ENCODE results near the gene RTEL1. TPM values are rescaled to one million over a fixed set of nuclear protein-coding genes. Genes with fewer than 3 reads are reported as not detected.

RTEL1 gene
- total RNA-seq, 1 experiment from 2014 or later = 51.1 TPM

- DNase-seq = peak in 1 of 2 experiments; percentile 56
- no peaks in the 10 kb centered on the region for H3K9me3 Mint-ChIP-seq (ENCODE audit: unreplicated experiment)
- H3K27me3 Mint-ChIP-seq (ENCODE audit: insufficient read depth, unreplicated experiment) = peaks cover 4% of the 10 kb centered on the region
- ChIA-PET POLR2A (interaction anchor here (0.8 kb wide), 1 partner anchor 10 kb away, joined by 5 read pairs; no protein-coding TSS in a partner anchor), CTCF (interaction anchor here (0.6 to 1.8 kb wide), 3 partner anchors 10 to 175 kb away, joined by 3 to 9 read pairs (median 4); partner anchors contain the start of gene PTK6)
- peaks cover 5% of the 10 kb centered on the region; the same call in 1 of the 2 replicates for H3K4me1 ChIP-seq
- peaks cover 7% of the 10 kb centered on the region for H3K4me1 Mint-ChIP-seq (ENCODE audit: low read depth, unreplicated experiment)
- no peaks in the 10 kb centered on the region for H3K27me3 ChIP-seq (replicated peaks; ENCODE audit: control insufficient read depth, insufficient read depth, low read length)
- peaks cover 10% of the 10 kb centered on the region for H3K36me3 Mint-ChIP-seq (ENCODE audit: insufficient read depth, unreplicated experiment)
- TF ChIP-seq CTCF (IDR thresholded peaks at IDR 0.05; ENCODE audit: insufficient read depth in 1 of 2, low read depth in 1 of 2, low read length in 1 of 2, severe bottlenecking in 1 of 2, unreplicated experiment in 1 of 2) = no peak
- no TSS peak for BruUV-seq (replicated peaks)
- peak overlapping the region; percentile 87 for H3K4me3 ChIP-seq (ENCODE audit: low read depth, low read length)
- intact Hi-C loops (cut with micrococcal nuclease; ENCODE audit: unreplicated experiment) = no loop called here
- H3K36me3 ChIP-seq (ENCODE audit: control insufficient read depth, insufficient read depth, low read length) = no peaks in the 10 kb centered on the region
- H3K9me3 ChIP-seq = no peaks in the 10 kb centered on the region
- peak overlapping the region; percentile 7 for H3K27ac Mint-ChIP-seq (ENCODE audit: unreplicated experiment)
- H3K4me3 Mint-ChIP-seq (ENCODE audit: unreplicated experiment) = peak overlapping the region; percentile 86
Measured at GRCh38 chr20:63651942-63652191, 6.2 kb upstream of the RTEL1 start.

GRCh38 chr20:63652192-63652980 lies 5.7 kb upstream of the RTEL1 start:
- Histone ChIP-seq H3K36me3 (ENCODE audit: control insufficient read depth, insufficient read depth, low read length) (no peaks in the 10 kb centered on the region), H3K9me3 (no peaks in the 10 kb centered on the region), H3K27me3 (replicated peaks; ENCODE audit: control insufficient read depth, insufficient read depth, low read length) (no peaks in the 10 kb centered on the region), H3K4me3 (ENCODE audit: low read depth, low read length) (peak overlapping the region; percentile 87), H3K4me1 (peaks cover 5% of the 10 kb centered on the region; the same call in 1 of the 2 replicates)
- intact Hi-C loops (cut with micrococcal nuclease; ENCODE audit: unreplicated experiment) = no loop called here
- peak; percentile 71 to 75 for DNase-seq
- peak; percentile 15 to 30 for TF ChIP-seq CTCF (IDR thresholded peaks at IDR 0.05; ENCODE audit: insufficient read depth in 1 of 2, low read depth in 1 of 2, low read length in 1 of 2, severe bottlenecking in 1 of 2, unreplicated experiment in 1 of 2)
- ChIA-PET POLR2A (interaction anchor here (0.8 to 1.0 kb wide), 3 partner anchors 11 to 714 kb away, joined by 3 to 8 read pairs (median 5); partner anchors contain the start of genes ARFRP1, GID8 and ZGPAT), CTCF (interaction anchor here (0.6 to 1.8 kb wide), 4 partner anchors 10 to 175 kb away, joined by 3 to 13 read pairs (median 6); partner anchors contain the start of gene PTK6)
- Mint-ChIP-seq H3K36me3 (ENCODE audit: insufficient read depth, unreplicated experiment) (peaks cover 10% of the 10 kb centered on the region), H3K9me3 (ENCODE audit: unreplicated experiment) (no peaks in the 10 kb centered on the region), H3K4me3 (ENCODE audit: unreplicated experiment) (peak overlapping the region; percentile 86), H3K27me3 (ENCODE audit: insufficient read depth, unreplicated experiment) (peaks cover 4% of the 10 kb centered on the region), H3K27ac (ENCODE audit: unreplicated experiment) (no peak overlapping the region), H3K4me1 (ENCODE audit: low read depth, unreplicated experiment) (peaks cover 7% of the 10 kb centered on the region)
- no TSS peak for BruUV-seq (replicated peaks)

GRCh38 chr20:63653041-63653973 lies 4.8 kb upstream of the RTEL1 start, which contains the start of gene STMN3:
Gene STMN3, minus strand, starts transcription at chr20:63653424. Its CDS starts 79 bp downstream, at chr20:63653345.
- BruUV-seq (replicated peaks) = no TSS peak
- H3K36me3 ChIP-seq (ENCODE audit: control insufficient read depth, insufficient read depth, low read length) = no peaks in the 10 kb centered on the region
- Mint-ChIP-seq H3K36me3 (ENCODE audit: insufficient read depth, unreplicated experiment) (peaks cover 15% of the 10 kb centered on the region), H3K9me3 (ENCODE audit: unreplicated experiment) (no peaks in the 10 kb centered on the region), H3K27me3 (ENCODE audit: insufficient read depth, unreplicated experiment) (peaks cover 4% of the 10 kb centered on the region), H3K4me3 (ENCODE audit: unreplicated experiment) (peak within 1 kb of the TSS; percentile 86), H3K27ac (ENCODE audit: unreplicated experiment) (no peak within 1 kb of the TSS), H3K4me1 (ENCODE audit: low read depth, unreplicated experiment) (peaks cover 7% of the 10 kb centered on the region)
- peak within 1 kb of the TSS; percentile 87 for H3K4me3 ChIP-seq (ENCODE audit: low read depth, low read length)
- DNase-seq = peak; percentile 96 to 98
- ChIA-PET POLR2A (interaction anchor here (0.7 to 1.1 kb wide), 4 partner anchors 11 to 715 kb away, joined by 3 to 16 read pairs (median 6); partner anchors contain the start of genes ARFRP1, GID8 and ZGPAT), CTCF (interaction anchor here (0.6 to 1.4 kb wide), 2 partner anchors 11 to 96 kb away, joined by 13 read pairs; no protein-coding TSS in a partner anchor)
- TF ChIP-seq CTCF (IDR thresholded peaks at IDR 0.05; ENCODE audit: insufficient read depth in 1 of 2, low read depth in 1 of 2, low read length in 1 of 2, severe bottlenecking in 1 of 2, unreplicated experiment in 1 of 2) = no peak
- no peaks in the 10 kb centered on the region for H3K27me3 ChIP-seq (replicated peaks; ENCODE audit: control insufficient read depth, insufficient read depth, low read length)
- H3K4me1 ChIP-seq = peaks cover 9% of the 10 kb centered on the region; the same call in 1 of the 2 replicates
- H3K9me3 ChIP-seq = no peaks in the 10 kb centered on the region
- intact Hi-C loops (cut with micrococcal nuclease; ENCODE audit: unreplicated experiment) = loop anchor here (1.0 kb wide), 2 partner anchors 11 to 25 kb away; no protein-coding TSS in a partner anchor
